Fibroblast of villous mesenchyme (primary cell): Measurements from ENCODE around the gene PRSS12. TPM values are rescaled to one million over a fixed set of nuclear protein-coding genes. Genes with fewer than 3 reads are reported as not detected.
A peak's percentile ranks its signal among the peaks of the same experiment; 100 is the strongest.

Source experiments
- DNase-seq: peaks from one replicate; pipeline ENCODE4 v3.0.0-alpha.2; 2010; ENCODE audit warnings: low read depth
- H3K4me3 ChIP-seq: 2 replicates; pipeline ENCODE4 v1.5.1; 2011; ENCODE audit warnings: low read depth, mild to moderate bottlenecking, low read length
- total RNA-seq: library from RNA; depleted of rRNA; stranded (reverse); fragments of >200 nt; gene quantifications from 2 replicates; pipeline ENCODE4 v1.2.3, GENCODE V29; 2012
- TF ChIP-seq, protein P1 (sequence below): IDR thresholded peaks from 2 replicates; pipeline ENCODE4 v1.5.1; 2012; ENCODE audit warnings: low read depth, mild to moderate bottlenecking, low read length; ENCODE audit not compliant: insufficient read depth

The PRSS12 gene
- total RNA-seq, 1 donor: 11.7 TPM

DNA sequence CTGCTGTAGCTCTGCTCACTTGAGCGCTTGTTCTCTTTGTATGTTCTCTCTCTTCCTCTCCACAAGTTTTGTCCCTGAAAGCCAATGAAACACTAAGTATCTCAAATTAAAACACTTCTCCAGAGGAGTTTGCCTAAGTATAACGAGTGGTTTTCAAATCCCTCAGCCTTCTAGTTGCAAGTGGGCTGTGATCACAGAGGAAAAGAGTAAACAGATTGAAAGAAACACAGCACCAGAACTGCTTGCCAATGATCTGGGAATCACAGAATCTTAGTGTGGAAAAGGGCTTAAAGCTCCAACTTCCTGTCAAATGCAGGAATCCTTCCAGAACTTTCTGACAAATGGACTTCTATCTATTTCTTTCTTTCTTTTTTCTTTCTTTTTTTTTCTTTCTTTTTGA, 4.8 kb upstream of the PRSS12 start:
- TF ChIP-seq, protein P1, sequence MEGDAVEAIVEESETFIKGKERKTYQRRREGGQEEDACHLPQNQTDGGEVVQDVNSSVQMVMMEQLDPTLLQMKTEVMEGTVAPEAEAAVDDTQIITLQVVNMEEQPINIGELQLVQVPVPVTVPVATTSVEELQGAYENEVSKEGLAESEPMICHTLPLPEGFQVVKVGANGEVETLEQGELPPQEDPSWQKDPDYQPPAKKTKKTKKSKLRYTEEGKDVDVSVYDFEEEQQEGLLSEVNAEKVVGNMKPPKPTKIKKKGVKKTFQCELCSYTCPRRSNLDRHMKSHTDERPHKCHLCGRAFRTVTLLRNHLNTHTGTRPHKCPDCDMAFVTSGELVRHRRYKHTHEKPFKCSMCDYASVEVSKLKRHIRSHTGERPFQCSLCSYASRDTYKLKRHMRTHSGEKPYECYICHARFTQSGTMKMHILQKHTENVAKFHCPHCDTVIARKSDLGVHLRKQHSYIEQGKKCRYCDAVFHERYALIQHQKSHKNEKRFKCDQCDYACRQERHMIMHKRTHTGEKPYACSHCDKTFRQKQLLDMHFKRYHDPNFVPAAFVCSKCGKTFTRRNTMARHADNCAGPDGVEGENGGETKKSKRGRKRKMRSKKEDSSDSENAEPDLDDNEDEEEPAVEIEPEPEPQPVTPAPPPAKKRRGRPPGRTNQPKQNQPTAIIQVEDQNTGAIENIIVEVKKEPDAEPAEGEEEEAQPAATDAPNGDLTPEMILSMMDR: no peak
- no peak for DNase-seq
- no peak overlapping the region for H3K4me3 ChIP-seq

DNA sequence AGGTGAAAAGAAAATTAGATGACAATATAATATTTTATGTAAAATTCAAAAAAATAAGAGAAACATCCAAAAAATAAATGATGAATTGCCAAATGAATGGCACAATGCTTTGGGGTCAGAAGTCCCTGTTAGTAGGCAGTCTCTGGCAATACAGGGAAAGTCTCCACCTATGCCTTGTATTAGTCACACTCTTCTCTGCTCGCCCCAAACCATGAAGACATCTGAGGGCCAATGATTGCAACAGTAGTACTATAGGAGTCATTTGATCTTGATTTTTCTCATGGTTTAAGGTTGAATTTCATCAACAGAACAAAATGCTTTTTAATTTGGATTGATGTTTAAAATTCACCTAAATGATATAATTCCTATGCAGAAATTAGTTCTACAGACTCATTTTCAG, 3.9 kb upstream of the PRSS12 start:
- no peak for DNase-seq
- no peak overlapping the region for H3K4me3 ChIP-seq
- TF ChIP-seq, protein P1: no peak

DNA sequence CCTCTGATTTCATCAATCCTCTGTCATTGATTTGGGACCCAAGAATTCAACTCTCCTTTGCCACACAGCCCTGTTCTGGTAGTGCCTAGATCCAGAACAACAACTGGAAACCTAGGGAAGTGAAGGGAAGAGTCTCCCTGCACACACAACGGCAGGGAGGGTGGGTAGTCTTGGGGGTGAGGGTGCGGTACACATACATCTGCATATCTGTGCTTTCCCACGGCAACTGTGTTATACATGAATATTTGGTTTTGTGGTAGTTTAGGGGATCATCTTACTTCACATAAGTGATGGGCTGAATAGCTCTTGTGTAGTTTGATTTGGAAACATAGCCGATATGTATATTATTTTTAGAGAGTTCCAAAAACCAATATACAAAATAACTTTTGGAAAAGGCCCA, 3.3 kb upstream of the PRSS12 start:
- TF ChIP-seq, protein P1: no peak
- no peak for DNase-seq
- H3K4me3 ChIP-seq: no peak overlapping the region

DNA sequence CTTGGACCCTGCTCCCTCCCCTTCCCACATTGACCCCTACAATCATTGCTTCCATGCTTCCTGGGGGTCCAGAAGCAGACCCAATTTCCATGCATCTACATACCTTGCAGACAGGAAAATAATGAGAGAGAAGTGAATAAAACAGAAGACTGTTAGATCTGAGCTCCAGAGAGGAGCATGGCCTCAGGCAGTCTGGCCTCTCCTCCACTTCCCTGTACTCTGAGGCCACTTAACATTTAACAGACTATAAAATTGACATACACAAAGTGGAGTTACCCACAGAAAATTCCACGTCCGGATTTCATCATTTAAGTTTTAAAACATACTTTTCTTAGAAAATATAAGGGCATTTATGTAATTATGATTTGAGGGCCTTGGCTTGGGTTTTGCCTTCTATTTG, 2.1 kb upstream of the PRSS12 start:
- DNase-seq: no peak
- TF ChIP-seq, protein P1: no peak
- no peak overlapping the region for H3K4me3 ChIP-seq

DNA sequence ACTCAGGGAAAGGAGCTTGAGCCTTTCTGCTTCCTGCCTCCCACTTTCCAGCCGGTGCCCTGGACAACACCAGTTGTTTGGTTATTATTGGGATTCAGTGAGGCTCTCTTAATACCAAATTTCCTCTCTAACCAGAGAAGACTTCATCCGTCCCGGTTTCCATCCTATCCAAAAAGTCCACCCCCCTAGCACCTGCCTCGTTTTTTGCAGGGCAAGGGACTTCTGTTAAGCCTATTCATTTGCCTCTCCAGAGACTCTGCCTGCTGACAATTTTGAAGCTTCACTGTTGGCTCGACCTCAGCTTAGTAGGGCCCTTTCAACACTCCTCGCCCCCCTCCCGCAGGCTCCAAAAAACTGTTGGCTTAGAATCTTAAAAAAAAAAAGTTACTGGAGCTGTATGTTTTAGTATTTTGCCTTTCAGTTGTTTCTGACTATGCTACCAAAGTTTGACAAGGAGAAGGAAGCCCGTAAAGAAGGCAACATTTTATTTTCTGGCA, 779 bp upstream of the PRSS12 start:
- TF ChIP-seq, protein P1: no peak
- H3K4me3 ChIP-seq: no peak overlapping the region
- no peak for DNase-seq

DNA sequence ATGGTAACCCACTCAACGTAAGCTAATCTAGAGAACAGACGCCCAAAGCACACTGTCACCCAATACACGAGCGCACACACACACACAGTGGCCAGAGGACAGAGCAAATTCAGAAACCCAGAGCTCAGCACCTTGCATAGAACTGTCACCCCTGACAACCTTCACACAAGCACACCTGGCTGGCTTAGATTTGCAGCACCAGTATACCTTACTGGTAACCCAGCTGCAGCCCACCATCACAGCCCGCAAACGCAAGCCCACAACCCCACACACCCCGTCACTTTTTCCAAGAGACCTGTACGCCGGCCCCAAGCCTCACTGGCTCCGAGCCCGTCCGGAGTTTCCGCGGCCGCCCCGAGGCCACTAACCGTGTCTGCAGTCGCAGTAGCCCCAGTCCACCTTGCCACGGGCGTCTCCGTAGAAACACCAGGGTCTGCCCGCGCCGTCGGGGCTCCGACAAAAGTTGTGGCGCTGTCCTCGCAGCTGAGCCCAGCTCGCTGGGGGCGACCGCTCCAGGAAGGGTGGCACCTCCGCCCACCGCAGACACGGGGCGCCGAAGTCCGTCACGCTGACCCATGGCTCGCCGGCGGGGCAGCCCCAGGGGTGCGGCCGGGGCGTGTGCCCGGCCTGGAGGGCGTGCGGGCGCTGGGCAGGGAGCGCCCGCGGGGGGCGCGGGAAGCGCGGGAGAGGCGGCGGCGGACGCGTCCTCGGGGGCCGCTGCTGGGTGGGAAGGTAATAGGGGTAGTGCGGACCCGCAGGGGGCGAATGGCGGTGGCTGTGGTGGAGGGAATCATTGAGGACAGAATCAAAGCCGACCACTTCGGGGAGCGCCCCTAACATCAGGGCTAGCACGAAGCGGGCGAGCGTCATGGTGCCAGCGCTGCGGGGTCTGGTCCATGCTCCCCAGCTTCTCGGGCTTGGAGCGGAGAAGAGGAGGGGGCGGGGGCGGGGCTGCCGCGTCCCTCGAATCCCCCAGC, 664 bp downstream of the PRSS12 start:
- DNase-seq: no peak
- peak overlapping the region; percentile 49 for H3K4me3 ChIP-seq
- TF ChIP-seq, protein P1: no peak
